GM21737 (cell line): ENCODE results near the gene CDHR3.
A peak's percentile ranks its signal among the peaks of the same experiment; 100 is the strongest.

Experiments
- ATAC-seq: cut with Tn5 transposase; IDR thresholded peaks from one replicate; pipeline ENCODE4 v1.9.1; 2021; ENCODE audit warnings: mild to moderate bottlenecking, moderate library complexity; ENCODE audit not compliant: unreplicated experiment

Gene CDHR3

GRCh38 chr7:106047818-106048705 lies 85.0 kb downstream of the CDHR3 start:
- no peak for ATAC-seq

DNA sequence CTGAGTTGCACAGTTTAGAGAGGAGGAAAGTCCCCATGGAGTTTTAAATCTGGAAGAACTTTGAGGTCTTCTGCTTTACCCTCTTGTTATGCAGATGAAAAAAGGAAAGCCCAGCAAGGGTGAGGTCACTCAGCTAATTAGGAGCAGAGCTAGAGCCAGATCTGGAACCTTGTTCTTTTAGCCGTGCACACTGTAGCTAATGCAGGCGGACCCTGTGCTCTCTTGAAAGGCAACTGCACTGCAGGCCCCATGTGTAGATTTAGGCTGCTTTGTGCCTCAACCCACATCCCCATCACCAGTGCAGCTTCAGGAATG lies 85.6 kb downstream of the CDHR3 start:
- ATAC-seq = no peak

GRCh38 chr7:106049139-106049752 lies 86.2 kb downstream of the CDHR3 start:
- no peak for ATAC-seq

GRCh38 chr7:106050002-106050745 lies 87.1 kb downstream of the CDHR3 start:
- ATAC-seq = no peak

DNA sequence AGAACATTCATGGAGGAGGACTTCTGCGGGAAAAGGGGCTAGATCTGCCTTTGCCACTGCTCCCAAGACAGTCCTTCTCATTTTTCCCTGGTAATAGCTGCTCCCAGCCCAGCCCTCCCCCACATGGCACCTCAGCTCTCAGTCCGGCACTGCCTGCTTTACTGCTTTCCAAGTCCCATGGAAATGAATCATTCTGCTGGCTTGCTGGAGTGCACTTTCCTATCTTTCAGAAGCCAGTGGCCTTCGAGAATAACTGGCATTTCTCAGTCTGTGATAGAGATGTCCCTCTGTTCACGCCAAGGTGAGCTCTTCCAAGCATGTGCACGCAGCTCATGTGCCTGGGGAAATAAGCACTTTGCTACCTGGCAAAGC lies 87.7 kb downstream of the CDHR3 start:
- no peak for ATAC-seq

DNA sequence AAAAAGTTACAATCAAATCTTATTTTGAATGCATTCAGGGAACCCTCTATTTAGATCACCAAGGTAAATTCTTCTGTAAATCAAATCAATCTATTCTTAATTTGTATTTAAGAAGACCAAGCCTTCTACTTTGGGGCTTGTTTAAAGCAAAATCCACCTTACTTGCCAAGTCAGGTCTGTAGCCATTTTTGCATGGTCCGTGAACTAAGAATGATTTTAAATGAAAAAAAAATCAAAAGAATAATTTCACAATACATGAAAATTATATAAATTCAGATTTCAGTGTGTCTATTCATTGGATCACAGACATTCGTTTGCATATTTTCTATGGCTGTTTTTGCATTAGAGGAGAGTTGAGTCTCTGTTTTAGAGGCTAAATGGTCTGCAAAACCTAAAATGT lies 89.6 kb downstream of the CDHR3 start:
- ATAC-seq = no peak

- no peak for ATAC-seq
Observed at GRCh38 chr7:106053109-106053508, 90.0 kb downstream of the CDHR3 start.

DNA sequence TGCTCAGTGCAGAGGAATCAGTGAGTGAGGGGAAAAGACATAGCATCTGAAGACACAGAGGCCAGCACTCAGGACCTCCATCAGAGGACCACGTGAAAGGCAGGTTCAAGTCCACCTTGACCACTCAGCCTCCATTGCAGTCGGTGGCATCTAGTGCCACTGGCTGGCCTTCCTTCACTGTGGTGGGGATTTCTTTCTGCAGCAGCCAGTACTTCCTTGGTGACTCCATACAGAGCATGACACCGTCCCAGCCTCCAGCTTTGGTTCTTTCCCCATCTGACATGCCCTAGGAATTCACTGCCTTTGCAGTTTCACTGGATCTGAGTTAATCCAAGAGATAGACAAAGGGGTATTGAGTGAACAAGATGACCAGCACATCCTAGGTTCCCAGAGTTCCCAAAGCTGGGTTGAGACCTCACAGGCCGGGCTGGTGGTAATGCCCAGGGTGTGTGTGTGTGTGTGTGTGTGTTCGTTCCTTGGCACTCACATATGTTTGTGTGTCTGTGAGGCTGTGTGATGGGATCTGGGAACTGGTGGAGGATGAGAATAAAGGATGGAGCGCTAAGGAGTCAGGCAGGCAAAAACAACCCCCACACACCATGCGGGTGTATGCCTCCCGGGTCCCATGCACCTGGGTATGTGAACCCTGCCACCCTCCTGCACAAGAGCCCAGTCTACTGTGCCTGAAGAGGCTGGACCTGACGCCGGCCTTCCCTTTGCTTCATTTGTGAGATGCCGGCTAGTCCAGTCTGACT lies 91.3 kb downstream of the CDHR3 start:
- ATAC-seq = no peak

DNA sequence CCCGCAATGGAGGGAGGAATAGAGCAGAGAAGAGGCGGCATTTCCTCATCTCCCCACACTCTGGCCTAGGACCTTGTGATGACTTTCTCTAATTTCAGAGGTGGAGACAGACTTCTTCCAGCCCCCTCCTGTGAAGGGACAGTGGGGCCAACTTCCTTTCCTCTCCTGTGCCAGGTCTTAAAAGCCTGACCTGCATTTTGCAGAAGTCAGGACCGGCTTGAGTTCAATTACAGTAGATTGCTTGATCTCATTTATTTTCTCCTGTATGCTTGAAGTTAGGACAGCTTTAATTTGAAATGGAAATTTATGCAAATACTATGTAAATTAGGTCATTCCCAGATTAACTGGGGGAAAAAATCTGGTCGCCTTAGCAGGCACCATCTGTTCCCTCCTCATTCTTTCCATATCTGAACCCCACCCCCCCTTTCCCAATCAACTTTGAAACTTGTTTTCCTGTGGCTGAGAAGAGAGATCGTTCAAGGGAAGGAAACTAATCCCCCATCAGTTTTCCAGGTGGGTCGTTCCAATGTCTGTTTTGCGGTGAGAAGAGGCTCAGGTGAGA lies 92.0 kb downstream of the CDHR3 start:
- ATAC-seq = no peak

DNA sequence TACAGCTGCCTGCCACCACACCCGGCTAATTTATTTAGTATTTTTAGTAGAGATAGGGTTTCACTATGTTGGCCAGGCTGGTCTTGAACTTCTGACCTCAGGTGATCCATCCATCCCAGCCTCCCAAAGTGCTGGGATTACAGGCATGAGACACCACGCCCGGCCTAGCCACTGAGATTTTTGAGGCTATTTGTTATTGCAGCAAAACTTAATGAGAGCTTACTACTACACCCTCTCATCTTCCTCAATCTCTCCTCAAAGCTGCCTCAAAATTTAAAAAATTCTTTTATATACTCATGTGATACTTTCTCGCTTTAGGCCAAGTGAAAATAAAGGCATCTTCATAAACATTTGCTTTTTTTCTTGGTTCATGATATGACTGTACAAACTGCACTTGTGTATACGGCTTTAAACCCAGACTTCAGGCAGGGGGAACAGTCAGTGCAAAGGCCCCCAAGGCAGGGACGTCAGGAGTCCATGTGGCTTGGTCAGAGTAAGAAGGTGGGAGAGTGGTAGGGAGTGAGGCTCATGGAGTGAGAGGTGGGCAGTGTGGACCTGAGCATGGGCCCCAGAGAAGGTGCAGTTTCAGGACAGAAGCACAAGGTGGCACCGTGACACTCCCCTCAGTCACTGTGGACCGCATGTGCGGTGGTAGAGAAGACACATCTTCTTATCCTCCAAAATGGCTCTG lies 93.6 kb downstream of the CDHR3 start:
- ATAC-seq = peak; percentile 42

DNA sequence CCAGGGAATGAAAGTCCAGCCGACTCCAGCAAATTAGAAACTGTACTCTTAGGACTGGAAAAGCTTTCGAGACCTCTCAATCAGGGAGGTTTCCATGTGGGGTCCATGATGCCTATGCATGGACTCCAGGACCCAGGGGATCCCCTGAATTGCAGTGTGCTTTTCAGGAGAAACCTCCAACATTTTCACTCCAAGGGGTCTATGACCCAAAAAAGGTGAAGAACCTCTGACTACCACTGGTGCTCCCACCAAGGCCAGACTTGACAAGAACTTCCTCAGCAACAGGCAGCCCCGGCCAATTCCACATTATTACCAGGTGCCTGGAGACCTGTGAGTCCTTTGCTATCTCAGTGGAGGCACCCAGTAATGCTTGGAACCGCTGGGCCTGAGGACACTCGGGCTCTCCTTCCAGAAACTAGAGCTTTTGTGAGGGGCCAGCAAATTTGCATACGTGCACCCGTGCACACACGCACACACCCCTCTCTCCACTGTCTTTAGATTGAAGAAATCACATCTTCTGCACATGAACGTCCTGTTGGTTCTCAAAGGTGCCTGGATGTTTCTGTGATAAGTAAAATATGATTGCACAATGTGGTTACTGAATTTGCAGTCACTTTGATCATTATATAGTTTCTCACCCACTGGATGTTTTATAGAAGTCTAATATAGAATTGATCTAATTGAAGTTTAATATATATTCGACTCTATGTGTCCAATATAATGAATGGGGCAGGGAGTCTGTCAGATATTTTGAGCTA lies 94.3 kb downstream of the CDHR3 start:
- no peak for ATAC-seq

GRCh38 chr7:106057962-106058927 lies 95.2 kb downstream of the CDHR3 start:
- ATAC-seq = peak; percentile 60

- ATAC-seq = no peak
Observed at GRCh38 chr7:106058928-106059324, 95.9 kb downstream of the CDHR3 start.

- ATAC-seq = no peak
Observed at GRCh38 chr7:106059556-106059955, 96.5 kb downstream of the CDHR3 start.

DNA sequence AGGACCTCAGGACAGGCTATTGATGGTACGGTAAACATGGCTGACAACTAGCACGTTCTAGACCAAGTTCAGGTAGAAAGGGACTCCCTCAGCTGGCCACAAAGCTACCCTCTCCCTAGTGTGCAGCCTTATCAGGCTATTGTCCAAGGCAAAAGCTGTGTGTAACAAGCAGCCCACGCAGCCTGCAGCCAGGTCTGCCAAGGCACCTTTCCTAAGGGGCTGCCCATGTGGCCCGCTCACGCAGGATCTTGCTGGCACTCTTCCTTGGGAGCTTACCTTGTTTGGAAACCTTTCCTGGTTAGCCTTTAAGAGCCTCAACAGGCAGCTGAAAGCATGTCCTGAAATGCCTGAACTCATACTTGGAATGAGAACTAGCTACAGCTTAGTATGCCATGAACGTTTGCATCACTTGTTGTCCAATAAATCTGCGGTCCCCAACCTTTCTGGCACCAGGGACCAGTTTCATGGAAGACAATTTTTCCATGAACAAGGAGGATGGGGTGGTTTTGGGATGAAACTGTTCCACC lies 97.4 kb downstream of the CDHR3 start:
- ATAC-seq = no peak

DNA sequence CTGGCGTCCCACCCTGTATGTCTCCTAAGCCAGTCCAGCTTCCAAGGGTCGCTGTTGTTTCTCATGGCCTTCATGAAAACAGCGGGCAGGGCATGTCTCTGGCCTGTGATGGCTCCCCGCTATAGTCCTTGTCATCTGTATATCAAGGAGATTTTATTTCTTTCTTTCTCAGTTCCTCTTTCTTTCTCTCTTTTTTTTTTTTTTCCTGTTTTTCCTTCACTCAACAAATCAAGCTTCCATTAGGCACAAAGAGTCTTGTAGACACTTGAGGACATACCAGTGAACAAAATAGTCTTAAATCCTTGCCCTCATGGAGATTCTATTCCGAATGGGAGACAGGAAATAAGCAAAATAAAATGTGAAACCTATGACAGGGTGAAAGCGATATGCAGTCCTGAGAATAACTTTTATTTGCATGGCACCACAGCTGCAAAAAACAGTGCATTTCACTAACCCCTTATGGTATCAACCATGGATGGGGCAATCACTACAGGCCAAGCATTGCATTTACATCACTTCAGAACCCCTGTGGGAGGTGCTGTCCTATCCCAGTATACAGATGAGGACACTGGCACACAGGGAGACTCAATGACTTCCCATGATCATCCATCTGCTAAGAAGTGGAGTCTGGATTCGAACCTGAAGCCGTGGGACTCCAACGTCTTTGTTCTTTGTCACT lies 98.4 kb downstream of the CDHR3 start:
- no peak for ATAC-seq

GRCh38 chr7:106062006-106062405 lies 98.9 kb downstream of the CDHR3 start:
- no peak for ATAC-seq

DNA sequence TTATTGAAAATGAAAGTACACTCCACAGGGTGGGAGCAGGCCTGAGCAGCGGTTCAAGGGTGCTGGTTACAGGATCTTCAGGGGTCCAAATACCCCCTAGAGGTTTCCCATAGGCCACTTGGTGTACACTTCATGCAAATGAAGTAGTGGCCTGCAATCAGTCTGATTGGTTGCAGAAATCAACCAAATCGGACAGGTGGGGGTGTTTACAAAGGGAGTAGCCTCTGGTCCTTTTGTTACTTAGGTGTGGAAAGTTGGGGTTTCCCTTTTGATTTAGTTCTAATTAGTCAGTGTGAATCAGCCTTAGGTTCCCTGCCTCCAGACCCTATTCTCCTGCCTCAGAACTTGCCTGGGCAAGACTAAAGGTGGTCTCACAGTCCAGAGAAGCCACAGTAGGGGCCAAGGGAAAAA lies 99.5 kb downstream of the CDHR3 start:
- no peak for ATAC-seq
